ENCODE results near the gene UBALD2.

UBALD2 gene

GRCh38 chr17:76318586-76318985, 53.4 kb downstream of the UBALD2 start:
- ATAC-seq (no peak), DNase-seq (no peak)
